T47D (cell line): Measurements from ENCODE around the gene CSTF2.
"Not testable (repeated sequence)": the region's sequence is repeated elsewhere in the genome, so short reads cannot be mapped to it uniquely, and the experiment has no call there.

ENCODE experiments used
- DNase-seq, 2 experiments: peaks; one replicate each; pipeline versions ENCODE4 v3.0.0 to v3.0.0-alpha.2; 2011 to 2012; ENCODE audit warnings: low read depth in 1 of 2, low spot score in 1 of 2
- JUND ChIP-seq: IDR thresholded peaks from 2 replicates; pipeline ENCODE4 v1.6.1; 2012; ENCODE audit warnings: low read depth
- in situ Hi-C: cut with HindIII; loops from 2 replicates; pipeline ENCODE4 v1.10.0; 2016; ENCODE audit warnings: low sequenced_read_pairs, low pct_unique_long_range_greater_than_20kb

Gene CSTF2, protein sequence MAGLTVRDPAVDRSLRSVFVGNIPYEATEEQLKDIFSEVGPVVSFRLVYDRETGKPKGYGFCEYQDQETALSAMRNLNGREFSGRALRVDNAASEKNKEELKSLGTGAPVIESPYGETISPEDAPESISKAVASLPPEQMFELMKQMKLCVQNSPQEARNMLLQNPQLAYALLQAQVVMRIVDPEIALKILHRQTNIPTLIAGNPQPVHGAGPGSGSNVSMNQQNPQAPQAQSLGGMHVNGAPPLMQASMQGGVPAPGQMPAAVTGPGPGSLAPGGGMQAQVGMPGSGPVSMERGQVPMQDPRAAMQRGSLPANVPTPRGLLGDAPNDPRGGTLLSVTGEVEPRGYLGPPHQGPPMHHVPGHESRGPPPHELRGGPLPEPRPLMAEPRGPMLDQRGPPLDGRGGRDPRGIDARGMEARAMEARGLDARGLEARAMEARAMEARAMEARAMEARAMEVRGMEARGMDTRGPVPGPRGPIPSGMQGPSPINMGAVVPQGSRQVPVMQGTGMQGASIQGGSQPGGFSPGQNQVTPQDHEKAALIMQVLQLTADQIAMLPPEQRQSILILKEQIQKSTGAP

DNA sequence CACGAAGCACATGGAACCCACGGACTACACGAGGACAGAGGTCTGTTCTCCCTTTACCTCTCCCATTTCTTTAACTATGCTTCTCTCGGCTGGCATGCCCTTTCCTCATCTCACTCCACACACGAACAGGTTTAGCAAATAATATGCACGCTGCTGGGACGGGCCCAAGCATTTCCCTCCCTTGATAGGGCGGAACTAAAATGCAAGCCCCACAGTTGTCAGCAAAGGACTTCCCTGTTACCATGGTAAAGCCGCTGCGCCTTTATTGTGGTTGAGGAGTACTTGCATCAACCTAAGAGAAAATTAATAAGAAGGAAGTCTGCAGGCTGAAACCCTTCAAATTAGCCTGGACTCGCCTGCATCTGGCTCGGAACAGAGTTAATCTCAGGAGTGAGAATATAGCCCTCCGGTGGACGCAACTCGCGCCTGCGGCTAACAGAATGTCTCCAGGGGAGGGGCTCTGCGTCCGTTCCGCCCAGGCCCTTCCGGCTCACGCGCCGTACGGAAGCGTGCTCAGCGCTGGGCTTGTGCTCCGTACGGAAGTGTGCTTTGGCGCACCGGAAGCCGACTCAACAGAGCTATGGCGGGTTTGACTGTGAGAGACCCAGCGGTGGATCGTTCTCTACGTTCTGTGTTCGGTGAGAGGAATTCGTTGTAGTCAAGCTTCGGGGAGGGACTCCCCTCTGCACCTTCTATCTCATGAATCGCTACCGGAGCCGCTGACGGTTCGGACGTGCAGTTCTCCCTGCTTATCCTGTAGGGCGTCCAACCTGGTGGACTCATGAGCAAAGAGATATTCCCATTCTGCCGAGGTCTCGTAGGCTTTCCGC lies at the start of gene CSTF2:
Gene CSTF2, plus strand, starts transcription at position 555 of the 830 bp plus-strand sequence. Its CDS starts 26 bp downstream, at position 581.
- peak; percentile 24 to 80 for DNase-seq
- no peak for TF ChIP-seq JUND
- in situ Hi-C loops, result no loop called here

DNA sequence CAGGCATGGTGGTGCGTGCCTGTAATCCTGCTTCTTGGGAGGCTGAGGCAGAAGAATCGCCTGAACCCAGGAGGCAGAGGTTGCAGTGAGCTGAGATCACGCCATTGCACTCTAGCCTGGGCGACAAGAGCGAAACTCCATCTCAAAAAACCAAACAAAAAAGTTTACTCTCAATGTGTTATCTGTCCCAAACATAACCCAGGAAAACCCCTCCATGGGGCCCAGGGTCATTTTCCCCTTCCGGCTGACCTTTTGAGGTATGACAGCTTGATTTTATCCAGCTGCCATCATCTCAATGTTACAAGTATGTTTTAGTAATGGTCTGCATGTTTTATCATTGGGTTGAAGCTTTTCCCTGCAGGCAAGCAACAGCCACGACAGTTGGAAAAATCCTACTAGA lies 23.8 kb upstream of the CSTF2 start:
- DNase-seq, in situ Hi-C loops: not testable (repeated sequence)

DNA sequence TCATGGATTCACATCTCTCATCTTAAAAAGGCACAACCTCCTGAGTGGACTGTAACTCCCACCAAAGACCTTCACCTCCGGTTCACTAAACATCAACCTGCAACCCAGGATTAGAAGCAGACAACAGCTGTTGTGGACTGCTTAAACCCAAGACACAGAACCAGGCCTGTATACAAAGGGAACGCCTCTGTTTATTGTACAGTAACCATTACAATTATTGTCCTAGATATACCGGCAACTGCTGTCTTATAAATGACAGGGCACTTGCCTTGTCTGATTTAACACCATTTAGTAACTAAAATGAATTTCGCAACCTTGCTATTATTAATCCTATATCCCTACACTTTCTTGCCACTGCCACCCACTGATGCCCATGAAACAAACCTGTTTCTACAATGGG lies 22.8 kb upstream of the CSTF2 start:
- DNase-seq, result no peak
- in situ Hi-C loops, result no loop called here

DNA sequence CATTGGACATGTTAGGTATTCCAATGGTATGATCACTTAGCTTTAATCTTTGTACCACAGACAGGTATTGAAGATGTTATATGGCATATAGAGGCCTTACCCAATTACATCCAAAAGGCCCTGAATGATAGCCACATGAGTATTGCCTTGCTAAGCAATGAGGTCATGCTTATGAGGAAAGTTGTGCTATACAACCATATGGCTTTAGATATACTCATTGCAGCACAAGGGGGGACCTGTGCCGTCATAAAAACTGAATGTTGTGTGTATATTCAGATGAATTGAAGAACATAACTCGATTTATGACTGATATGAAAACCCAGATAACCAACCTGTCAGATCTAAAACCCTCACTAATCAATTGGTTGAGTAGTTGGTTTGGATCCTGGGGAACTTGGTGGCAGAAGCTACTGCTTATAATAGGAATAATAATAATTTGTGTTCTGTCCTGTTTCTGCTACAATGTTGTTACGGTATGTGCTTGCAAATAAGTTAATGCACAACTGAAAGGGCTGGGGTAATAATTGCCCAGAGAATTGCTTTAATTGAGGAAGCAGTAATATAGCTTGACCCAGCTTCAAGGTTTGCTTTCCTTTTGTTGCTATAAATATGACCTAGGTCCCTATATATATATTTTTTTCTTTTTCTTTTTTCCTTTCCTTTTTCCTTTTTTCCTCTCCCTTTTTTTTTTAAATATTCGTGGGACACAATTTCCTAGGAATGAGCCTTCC lies 21.5 kb upstream of the CSTF2 start:
- no peak for DNase-seq
- no peak for TF ChIP-seq JUND

More for the DNA sequence above, 22.8 kb upstream of the CSTF2 start:
- no peak for TF ChIP-seq JUND

DNA sequence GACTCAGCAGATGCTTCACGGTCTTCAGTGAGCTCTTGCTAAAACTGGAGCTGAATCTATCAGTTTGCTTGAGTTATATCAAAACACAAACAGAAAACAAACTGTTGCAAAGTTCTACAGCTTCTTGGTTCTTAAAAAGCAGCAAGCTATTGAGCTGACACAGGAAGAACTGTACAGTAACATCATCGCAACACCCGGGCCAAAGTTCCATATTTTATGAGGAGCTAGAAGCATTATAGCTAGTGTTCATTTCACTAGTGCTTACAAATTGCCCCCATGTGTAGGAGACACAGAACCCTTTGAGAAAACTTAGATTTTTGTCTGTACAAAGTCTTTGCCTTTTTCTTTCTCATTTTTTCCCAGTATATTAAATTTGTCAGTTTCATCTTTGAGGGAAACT lies 17.3 kb upstream of the CSTF2 start:
- no peak for TF ChIP-seq JUND
- in situ Hi-C loops, result no loop called here
- DNase-seq, result no peak

More for the DNA sequence above, 21.5 kb upstream of the CSTF2 start:
- in situ Hi-C loops, result no loop called here

DNA sequence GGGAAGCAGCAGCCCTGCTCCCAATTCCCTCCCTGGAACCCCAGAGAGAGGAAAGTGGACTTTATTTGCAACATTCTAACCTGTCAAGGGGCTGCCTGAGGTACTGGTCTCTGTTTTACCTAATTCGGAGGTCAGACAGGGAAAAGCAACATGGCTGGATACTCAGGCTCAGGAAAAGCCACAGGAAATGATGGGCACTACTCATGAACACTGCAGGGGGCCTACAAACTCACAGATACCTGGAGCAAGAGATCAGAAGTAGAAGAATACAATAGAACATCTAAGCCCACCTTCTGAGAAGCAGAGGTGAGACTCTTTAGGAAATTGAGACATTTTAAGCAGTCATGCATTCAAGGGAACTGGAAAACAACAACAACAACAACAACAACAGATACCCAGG lies 15.4 kb upstream of the CSTF2 start:
- TF ChIP-seq JUND, result no peak
- DNase-seq, result no peak
- in situ Hi-C loops, result no loop called here

DNA sequence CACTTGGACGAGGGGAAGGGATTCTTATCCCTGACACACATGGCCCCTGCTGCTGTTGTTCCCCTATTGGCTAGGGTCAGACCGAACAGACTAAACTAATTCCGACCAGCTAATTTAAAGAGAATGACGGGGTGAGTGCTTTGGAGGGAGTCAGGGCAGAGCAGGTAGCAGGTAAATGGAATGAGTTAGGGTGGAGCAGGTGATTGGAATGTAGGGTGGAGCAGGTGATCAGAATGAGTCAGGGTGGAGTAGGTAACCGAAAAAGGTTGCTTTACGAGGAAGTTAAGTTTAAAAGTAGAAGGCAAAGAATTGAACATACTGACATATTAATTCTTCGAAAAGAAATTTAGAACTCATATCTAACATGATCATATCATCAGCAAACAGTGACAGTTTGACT lies 11.9 kb upstream of the CSTF2 start:
- DNase-seq, in situ Hi-C loops: not testable (repeated sequence)

DNA sequence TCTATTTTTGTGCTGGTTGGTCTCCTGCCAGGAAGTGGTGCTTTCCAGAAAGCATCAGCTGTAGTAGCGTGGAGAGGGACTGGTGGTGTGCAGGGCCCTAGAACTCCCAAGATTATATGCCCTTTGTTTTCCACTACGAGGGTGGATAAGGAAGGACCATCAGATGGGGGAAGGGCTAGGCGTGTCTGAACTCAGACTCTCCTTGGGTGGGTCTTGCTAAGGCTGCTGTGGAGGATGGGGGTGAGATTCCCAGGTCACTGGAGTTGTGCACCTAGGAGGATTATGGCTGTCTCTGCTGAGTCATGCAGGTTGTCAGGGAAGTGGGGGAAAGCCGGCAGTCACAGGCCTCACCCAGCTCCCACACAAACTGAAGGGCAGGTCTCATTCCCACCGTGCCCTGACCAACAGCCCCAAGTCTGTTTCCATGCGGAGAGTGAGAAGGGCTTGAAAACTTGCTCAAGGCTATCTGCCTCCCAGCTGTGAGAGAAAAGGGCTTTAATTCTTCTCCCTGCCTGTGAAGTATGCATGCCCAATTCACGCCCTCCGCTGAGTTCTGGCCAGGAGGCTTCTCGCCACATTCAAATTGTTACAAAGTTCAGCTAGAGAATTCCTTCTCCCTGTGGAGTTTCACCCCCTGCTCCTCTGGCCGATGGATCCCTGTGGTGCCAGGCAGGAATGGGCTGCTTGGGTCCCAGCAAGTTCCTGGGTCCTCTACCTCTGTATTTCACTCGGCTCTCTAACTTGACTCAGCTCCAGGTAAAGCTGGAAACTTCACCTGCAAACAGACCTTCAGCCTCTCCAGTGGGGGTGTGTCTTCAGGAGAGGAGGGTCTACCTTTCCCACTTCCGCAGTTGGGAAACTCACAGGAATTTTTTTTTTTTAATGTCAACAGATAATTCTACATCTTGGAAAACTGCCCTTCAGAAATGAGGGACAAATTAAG lies 7.7 kb upstream of the CSTF2 start:
- DNase-seq, result no peak
- in situ Hi-C loops, result no loop called here
- TF ChIP-seq JUND, result no peak

DNA sequence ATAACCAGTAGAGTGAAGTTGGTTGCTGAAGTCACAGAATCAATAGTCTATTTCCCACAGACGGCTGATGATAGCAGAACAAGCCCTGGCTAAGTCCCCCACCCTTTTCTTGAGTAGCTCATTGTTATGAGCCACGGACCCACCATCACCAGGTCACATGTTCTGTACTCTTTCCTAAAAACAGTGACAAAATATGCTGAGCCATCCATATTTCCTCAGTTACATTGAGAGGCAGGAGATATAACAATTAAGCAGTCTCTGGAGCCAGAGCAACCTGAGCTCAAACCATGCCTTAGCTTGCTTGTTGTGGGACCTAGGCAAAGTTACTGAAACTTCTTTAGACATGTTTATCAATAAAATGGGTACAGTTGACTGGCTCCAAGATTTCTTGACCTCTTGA lies 2.9 kb upstream of the CSTF2 start:
- in situ Hi-C loops, result no loop called here
- no peak for TF ChIP-seq JUND
- no peak for DNase-seq

DNA sequence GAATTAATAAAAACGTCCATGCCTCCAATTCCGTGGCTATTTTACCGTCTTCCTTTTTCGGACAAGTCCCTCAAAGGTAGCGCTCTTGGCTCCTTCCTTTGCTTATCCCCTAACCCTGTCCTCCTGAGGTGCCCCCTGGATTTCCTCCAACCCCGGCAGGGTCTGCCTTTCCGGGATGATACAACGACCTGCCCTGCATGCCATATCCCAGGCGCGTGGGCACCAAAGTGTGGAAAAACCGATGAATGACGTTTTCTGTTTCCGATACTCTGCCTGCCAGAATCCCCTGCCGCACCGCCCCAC lies 706 bp upstream of the CSTF2 start:
- in situ Hi-C loops, result no loop called here
- no peak for TF ChIP-seq JUND
- no peak for DNase-seq

DNA sequence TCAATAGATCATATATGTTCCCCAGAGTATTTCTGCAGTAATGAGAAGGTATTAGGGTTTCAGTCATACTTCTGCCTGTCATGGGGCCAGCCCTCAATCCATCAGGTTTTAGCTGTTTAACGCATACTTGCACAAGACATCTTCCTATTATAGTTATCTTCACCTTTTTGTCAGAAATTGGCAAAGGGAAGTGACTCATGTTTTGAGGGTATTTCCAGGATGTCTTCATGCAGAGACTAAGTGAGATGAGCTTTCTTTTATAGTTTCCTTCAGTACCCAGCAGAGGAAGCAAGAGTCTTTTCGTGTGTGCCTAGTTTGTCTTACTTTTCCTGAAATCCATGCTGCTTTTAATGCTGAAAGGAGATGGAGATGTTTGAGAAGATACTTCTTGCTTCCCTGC lies 9.5 kb downstream of the CSTF2 start:
- TF ChIP-seq JUND, result no peak
- in situ Hi-C loops, result no loop called here
- no peak for DNase-seq

DNA sequence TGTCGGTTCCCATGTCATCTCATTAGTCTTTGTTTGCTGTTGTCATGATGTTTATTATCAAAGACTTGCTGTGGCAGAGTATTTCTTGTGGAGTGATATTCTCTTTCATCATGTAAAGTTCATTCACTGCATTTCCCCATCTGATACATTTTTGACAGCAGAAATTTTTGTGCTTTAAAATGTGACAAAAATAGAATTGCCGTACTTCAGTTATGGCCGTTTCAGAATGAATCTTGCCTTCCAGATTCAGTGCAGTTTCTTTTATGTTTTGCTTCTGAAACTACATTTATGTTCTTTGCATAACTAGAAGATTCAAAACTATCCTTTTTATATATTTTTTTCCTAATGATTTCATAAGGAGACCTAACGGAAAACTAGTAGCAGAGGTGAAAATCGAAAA lies 10.0 kb downstream of the CSTF2 start:
- DNase-seq, result no peak
- TF ChIP-seq JUND, result no peak
- in situ Hi-C loops, result no loop called here
